C1 segment of cervical spinal cord (tissue), 14 donors: ENCODE data around the gene EIF4E3.

ENCODE experiments used
- DNase-seq, 14 donors: peaks; one replicate each; lab custom pipeline; 2025; lab: John Stamatoyannopoulos, UW

EIF4E3 gene

DNA sequence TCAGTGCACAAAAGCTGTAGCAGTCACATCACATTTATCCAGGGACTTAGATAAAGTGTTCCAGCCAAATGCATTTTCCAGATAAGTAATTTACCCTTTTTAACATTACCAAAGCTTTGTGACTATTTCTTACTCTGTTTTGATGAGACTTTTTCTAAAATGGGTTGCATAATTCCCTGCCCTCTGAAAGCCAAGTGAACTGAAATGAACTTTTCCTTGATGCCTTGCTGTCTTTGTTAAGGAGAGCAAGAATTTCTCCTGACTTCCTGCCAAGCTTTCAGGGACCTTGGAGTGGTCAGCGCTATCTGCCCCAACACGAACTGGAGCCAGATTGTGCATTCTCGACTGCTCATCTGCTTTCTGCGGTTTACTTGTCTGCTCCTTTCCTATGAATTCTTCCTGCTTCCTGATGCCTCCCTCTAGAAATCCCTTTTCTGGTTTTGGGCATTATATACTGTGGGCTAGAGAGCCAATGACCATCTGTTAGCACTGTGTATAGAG is 34.8 kb downstream of the EIF4E3 start:
- no peak for DNase-seq

DNA sequence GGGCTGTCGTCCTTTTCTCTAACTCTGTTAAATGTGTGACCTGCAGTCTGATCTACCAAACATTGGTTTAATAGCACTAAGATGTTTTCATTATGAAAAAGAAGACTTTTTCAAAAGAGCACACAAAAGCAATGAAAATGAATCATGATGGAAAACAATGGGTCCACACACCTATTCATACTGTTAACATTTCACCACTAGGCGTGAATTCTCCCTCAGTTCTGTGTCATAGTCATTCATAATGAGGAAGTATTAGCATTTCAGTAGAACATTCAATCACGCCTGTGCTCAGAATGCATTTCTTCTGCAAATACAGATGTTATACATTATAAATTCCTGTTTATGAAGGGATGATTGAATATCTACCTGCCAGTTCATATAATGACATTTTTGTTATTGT is 35.9 kb downstream of the EIF4E3 start:
- DNase-seq, result no peak

DNA sequence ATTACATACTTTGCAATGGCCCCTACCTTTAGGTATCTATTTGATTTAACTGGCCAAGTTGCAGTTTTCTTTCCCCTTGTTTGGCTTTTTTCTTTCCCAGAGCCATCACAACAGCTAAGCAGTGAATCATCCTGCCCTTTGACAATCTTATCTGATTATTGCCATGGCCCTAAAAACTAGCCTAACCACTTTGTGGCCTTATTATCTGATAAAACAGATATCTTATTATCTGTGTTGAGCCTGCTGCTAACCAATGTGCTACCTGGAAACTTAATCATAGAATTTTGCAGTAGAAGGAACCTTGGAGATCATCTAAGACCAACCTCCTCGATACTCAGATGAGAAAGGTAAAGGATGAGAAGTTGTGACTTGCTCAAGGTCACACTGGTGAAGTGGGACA is 37.1 kb downstream of the EIF4E3 start:
- no peak for DNase-seq

DNA sequence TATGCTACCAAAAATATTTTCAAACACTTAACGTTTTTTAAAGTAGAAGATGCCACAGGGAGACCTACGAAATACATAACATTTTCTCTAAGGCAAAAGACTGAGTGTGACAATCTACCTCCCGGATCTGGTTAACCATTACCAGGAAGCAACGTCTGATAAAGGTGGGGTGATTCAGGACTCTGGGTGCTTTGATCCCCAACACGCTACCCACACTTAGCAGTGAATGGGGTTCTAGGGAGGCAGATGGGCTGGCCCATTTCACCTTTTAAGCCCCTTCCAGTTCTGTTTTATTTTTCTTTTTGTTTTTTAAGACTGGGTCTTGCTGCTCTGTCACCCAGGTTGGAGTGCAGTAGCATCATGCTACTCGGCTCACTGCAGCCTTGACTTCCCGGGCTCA is 39.5 kb downstream of the EIF4E3 start:
- no peak for DNase-seq

- DNase-seq, result peak in 3 of 14 donors; percentile 8 to 56 (median 37)
These were observed 40.3 kb downstream of the EIF4E3 start for GRCh38 chr3:71684757-71685386.

- no peak for DNase-seq
These were observed 41.0 kb downstream of the EIF4E3 start for GRCh38 chr3:71684046-71684756.

DNA sequence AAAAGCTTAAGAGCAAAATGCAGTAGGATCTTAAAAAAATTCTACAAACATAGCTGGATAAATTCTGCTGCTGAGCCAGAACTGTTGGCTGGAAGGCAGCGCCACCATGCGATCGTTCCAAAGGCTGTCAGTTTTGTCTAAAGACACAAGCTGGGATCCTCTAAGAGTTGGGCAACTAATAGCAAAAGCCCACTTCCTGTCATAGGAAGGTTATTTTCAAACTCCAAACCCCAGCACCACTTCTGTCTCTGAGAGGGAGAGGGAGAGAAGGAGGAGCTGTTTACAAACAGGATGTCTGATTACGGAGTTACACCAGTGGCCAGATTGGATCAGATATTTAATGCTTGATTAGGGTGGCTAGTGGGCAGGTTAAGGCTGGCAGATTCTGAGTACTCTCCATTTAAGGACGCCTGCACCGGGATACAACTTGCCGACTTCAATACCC is 44.0 kb downstream of the EIF4E3 start:
- DNase-seq, result peak in 7 of 14 donors; percentile 17 to 56 (median 36)

- DNase-seq, result no peak
These were observed 44.6 kb downstream of the EIF4E3 start for GRCh38 chr3:71680603-71681002.

GRCh38 chr3:71676931-71677330 is 48.3 kb downstream of the EIF4E3 start:
- no peak for DNase-seq

GRCh38 chr3:71673486-71673885 is 51.7 kb downstream of the EIF4E3 start:
- DNase-seq, result no peak

GRCh38 chr3:71672807-71673206 is 52.4 kb downstream of the EIF4E3 start:
- DNase-seq, result no peak

GRCh38 chr3:71672340-71672739 is 52.9 kb downstream of the EIF4E3 start:
- no peak for DNase-seq

- no peak for DNase-seq
These were observed 53.9 kb downstream of the EIF4E3 start for GRCh38 chr3:71671216-71671845.

- DNase-seq, result no peak
These were observed 62.6 kb downstream of the EIF4E3 start for GRCh38 chr3:71662568-71662967.

GRCh38 chr3:71662056-71662455 is 63.1 kb downstream of the EIF4E3 start:
- no peak for DNase-seq

DNA sequence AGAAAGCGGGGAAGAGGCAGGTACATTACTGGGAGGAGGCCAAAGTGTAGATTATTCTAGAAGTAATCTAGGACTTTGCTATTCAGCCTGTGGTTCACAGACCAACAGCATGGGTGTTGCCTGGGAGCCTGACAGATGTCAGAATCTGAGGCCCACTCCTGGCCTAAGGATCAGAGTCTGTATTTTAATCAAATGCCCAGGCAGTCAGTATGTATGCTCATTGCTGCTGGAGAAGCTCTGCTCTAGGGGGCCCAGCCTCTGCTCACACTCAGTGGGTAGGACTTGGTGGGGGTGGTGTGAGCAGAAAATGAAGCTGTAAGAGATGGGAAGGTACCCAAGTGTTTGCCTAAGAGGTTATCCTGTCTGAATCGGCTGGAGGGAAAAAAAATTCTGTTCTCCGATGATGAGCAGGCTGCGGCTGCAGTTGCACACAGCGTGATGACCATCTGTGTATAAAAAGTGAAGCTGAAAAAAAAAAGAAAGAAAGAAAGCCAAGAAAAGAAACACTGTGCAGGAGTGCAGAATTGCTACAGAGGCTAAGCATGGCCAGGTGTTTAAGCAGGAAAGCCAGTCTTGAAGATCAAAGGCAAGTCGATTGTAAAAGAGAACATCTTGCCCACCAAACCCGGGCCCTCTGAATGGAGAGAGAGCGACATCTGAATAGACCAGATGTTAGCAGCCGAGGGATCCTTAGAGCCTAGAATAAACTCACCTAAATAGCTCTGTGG is 65.2 kb downstream of the EIF4E3 start:
- no peak for DNase-seq

DNA sequence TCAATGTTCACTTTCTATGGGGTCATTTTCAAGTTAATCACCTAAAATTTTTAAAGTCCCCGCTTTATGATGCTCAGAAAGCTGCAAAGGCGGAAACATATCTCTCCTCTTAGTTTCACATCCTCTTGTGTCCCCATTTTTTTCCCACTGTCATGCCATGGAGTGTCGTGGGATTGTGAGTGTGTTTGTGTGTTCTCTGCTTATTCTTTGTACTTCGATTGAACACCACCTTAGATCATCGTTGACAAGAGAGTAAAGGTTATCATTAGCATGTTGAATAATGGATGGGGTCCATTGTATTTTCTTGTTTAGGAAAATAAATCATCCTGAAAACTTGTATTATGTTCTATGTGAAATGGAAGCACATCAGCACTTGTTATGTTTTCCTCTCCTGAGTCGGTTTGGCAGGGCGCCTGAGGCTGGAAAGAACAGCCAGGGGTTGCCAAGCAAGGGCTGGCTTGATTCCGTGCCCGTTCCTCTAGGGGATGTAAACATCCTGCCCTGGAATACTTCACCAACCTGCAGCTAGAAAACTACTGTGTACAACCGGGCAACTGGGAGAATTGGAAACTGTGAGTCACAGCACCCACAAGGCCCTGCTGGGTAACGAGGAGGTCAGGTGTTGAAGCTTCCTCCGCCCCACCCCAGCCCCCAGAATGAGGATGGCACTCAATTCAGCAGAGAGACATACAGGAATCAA is 67.2 kb downstream of the EIF4E3 start:
- peak in 4 of 14 donors; percentile 19 to 34 (median 26) for DNase-seq

DNA sequence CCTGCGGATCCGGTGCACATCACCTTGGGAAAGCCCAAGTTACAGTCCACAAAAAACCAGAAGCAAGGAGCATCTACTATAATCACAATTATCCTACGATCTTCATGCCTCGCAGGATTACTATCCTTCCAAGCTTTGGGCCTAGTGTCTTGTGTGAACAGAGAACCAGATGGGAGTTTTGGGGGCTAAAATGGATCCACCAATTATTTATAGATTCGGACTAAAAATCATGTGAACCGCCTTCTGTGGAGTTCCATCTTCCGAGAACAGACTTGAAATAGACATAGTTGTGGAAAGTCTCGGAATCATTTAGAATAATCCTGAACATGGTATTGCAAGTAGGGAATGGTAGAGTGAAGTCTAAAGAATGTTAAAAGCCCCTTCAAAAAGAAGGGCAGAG is 70.1 kb downstream of the EIF4E3 start:
- DNase-seq, result no peak

- DNase-seq, result no peak
These were observed 71.8 kb downstream of the EIF4E3 start for GRCh38 chr3:71653414-71653807.

- peak in 6 of 14 donors; percentile 2 to 20 (median 10) for DNase-seq
These were observed 72.3 kb downstream of the EIF4E3 start for GRCh38 chr3:71652781-71653413.

DNA sequence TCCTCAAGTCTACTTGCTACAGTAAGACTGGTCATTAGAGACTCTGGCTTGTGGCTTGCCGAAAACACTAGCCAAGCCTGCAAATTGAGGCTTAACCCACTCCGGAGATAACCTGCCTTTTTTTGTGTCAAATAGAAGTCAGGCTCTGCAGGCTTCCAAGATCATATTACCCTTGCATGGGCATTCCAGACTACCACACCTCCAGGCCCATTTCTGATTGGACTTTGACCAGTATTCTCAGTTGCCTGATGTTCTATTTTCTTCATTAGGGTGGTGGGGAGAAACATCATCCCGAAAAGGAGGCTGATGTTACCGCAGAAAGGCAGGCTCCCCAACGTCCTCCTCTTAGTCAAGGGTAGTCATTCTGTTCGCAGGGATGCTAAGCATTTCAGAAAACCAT is 73.6 kb downstream of the EIF4E3 start:
- no peak for DNase-seq
